Neutrophil (primary cell): ENCODE measurements around the gene TMEM59.

Experiments used
- H3K27ac ChIP-seq: fragments of 200-600 bp; sonication (generic); 2 replicates; pipeline ENCODE4 v1.5.1; 2016; ENCODE audit warnings: mild to moderate bottlenecking, moderate library complexity
- H3K27me3 ChIP-seq: fragments of 200-600 bp; sonication (generic); 2 replicates; pipeline ENCODE4 v1.6.0; 2016; ENCODE audit warnings: mild to moderate bottlenecking
- H3K36me3 ChIP-seq: fragments of 200-600 bp; sonication (generic); 2 replicates; pipeline ENCODE4 v1.5.1; 2017
- H3K4me1 ChIP-seq, 2 experiments: fragments of 200-600 bp in 1 of 2; sonication (generic) in 1 of 2; 1 replicate in 1 of 2; 2 replicates in 1 of 2; pipeline versions ENCODE4 v1.5.1 to v1.6.1; 2013 to 2016; ENCODE audit warnings: low read depth in 1 of 2, low read length in 1 of 2, mild to moderate bottlenecking in 1 of 2, moderate library complexity in 1 of 2; ENCODE audit not compliant: control insufficient read depth in 1 of 2, insufficient read depth in 1 of 2
- H3K4me3 ChIP-seq, 2 experiments: fragments of 200-600 bp in 1 of 2; sonication (generic) in 1 of 2; 1 replicate in 1 of 2; 2 replicates in 1 of 2; pipeline ENCODE4 v1.5.1; 2013 to 2016; ENCODE audit warnings: low read depth in 1 of 2, low read length in 1 of 2, mild to moderate bottlenecking in 1 of 2, moderate library complexity in 1 of 2
- H3K9me3 ChIP-seq: fragments of 200-600 bp; sonication (generic); 2 replicates; pipeline ENCODE4 v1.5.1; 2016
- TF ChIP-seq, protein P1 (sequence below): fragments of 200-600 bp; sonication (generic); IDR thresholded peaks from 2 replicates; pipeline ENCODE4 v1.5.1; 2016; ENCODE audit warnings: antibody characterized with exemption

Gene TMEM59

DNA sequence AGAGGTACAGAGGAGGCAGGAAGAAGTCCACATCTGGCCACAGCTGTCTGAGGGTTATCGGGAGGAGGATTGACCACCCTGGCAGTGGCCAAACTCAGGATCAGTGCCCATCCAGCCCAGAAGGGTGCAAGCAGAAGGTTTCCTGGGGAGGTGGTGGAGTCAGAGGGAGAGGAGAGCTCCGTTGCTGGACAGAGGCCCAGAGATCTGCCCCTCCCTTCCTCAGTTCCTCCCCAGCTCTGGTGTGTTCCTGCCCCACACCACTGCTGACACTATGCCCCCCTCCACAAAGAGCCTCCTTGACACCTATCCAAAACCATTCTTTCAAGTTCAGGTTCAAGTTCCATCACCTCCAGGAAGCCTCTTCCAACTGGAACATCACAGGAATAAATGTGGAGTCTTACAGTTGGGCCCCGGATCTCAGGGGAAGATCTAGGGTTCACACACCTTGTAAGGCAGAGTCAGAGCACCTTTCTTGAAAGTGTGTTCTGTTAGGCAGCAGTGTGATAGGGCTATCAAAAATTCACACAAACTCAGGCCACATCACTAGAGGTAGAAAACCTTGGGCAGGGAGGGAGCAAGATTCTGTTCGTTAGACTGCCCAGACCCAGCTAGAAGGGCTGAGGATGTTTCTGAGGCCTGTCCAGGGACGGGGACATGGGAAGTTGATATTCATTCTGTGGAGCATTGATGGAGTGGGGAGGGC is 42.4 kb downstream of the TMEM59 start:
- Histone ChIP-seq H3K27ac (no peak overlapping the region), H3K4me3 (no peak overlapping the region), H3K9me3 (no peaks in the 10 kb centered on the region), H3K27me3 (no peaks in the 10 kb centered on the region), H3K36me3 (no peaks in the 10 kb centered on the region), H3K4me1 (no peaks in the 10 kb centered on the region)
- TF ChIP-seq, protein P1, sequence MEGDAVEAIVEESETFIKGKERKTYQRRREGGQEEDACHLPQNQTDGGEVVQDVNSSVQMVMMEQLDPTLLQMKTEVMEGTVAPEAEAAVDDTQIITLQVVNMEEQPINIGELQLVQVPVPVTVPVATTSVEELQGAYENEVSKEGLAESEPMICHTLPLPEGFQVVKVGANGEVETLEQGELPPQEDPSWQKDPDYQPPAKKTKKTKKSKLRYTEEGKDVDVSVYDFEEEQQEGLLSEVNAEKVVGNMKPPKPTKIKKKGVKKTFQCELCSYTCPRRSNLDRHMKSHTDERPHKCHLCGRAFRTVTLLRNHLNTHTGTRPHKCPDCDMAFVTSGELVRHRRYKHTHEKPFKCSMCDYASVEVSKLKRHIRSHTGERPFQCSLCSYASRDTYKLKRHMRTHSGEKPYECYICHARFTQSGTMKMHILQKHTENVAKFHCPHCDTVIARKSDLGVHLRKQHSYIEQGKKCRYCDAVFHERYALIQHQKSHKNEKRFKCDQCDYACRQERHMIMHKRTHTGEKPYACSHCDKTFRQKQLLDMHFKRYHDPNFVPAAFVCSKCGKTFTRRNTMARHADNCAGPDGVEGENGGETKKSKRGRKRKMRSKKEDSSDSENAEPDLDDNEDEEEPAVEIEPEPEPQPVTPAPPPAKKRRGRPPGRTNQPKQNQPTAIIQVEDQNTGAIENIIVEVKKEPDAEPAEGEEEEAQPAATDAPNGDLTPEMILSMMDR = no peak

DNA sequence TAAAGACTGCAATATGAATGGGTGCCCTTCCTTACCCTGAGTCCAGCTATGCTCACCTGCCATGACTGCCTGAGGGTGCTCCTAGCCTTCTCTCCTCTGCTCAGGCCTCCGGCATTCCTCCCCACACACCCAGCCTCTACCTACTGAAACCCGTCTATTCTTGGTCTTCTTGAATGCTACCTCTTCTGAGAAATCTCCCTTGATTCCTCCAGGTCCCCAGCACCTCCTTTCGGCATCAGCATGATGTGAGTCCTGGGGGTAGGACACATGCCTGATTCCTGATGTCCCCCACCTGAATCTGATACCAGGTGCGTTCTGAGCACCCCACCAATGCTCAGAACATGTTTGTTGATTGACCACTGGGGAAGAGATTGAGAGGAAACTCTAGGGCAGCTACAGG is 43.6 kb downstream of the TMEM59 start:
- TF ChIP-seq, protein P1 = no peak
- no peaks in the 10 kb centered on the region for H3K27me3 ChIP-seq

DNA sequence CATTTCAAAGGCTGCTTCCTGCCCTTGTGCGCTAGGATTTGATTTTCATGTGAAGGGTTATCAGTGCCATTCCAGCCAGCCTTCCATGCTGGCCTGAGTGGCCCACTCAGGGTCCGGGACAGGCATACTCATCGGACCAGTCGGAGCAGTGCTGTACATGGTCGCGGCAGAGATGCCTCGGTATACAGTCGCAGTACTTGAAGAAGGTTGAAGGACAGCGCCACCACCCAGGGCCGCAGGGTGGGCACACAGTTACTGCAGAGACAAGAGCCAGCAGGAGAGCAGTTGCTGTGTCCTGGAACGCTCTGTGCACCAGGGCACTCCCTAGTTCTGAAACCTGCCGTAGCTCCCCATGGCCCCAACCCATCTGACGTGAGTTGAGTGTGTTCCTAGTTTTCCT is 44.1 kb downstream of the TMEM59 start:
- TF ChIP-seq, protein P1 = no peak
- no peak overlapping the region for H3K4me3 ChIP-seq
- H3K27me3 ChIP-seq = no peaks in the 10 kb centered on the region
- no peaks in the 10 kb centered on the region for H3K4me1 ChIP-seq
- H3K9me3 ChIP-seq = no peaks in the 10 kb centered on the region
- no peaks in the 10 kb centered on the region for H3K36me3 ChIP-seq
- no peak overlapping the region for H3K27ac ChIP-seq

More for the DNA sequence above, 43.6 kb downstream of the TMEM59 start:
- Histone ChIP-seq H3K36me3 (no peaks in the 10 kb centered on the region), H3K4me3 (no peak overlapping the region), H3K4me1 (no peaks in the 10 kb centered on the region), H3K9me3 (no peaks in the 10 kb centered on the region), H3K27ac (no peak overlapping the region)

DNA sequence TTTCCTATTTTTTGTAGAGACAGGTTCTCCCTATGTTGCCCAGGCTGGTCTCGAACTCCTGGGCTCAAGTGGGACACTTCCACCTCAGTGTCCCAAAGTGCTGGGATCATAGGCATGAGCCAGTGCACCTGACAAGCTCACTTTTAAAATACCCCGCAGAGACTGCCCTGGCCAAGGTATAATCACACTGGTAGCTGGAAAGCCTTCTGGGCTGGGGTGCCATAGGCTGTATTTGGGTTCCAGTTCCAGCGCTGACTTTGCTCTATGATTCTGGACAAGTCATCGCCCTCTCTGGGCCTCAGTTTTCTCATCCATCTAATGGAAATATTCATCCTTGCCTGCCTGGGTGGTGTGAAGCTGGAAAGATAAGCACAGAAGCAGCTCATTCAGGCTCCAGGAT is 45.4 kb downstream of the TMEM59 start:
- no peak overlapping the region for H3K4me3 ChIP-seq
- no peaks in the 10 kb centered on the region for H3K9me3 ChIP-seq
- no peak overlapping the region for H3K27ac ChIP-seq
- no peaks in the 10 kb centered on the region for H3K36me3 ChIP-seq
- H3K27me3 ChIP-seq = no peaks in the 10 kb centered on the region
- TF ChIP-seq, protein P1 = no peak
- no peaks in the 10 kb centered on the region for H3K4me1 ChIP-seq

DNA sequence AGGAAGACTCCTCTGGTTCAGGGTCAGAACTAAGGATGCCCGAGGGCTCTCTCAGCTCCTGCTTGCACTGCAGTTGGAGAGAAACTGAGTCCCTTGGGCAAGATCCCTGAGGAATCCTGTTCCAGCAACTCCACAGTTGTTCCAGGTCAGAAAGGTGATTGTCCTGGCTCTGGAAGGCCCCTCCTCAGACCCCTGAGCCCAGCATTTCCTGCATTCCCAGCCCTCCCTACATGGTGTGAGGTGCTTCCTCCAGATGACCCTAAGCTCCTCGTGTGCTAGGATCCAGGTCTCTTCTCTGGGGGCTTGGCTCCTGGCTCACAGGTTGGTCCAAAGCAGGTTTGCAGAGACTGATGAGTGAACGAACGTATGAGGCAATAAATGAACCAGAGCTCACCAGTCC is 46.5 kb downstream of the TMEM59 start:
- no peaks in the 10 kb centered on the region for H3K4me1 ChIP-seq
- H3K27ac ChIP-seq = no peak overlapping the region
- H3K9me3 ChIP-seq = no peaks in the 10 kb centered on the region
- H3K36me3 ChIP-seq = no peaks in the 10 kb centered on the region
- TF ChIP-seq, protein P1 = no peak
- H3K4me3 ChIP-seq = no peak overlapping the region
- peaks cover 4% of the 10 kb centered on the region for H3K27me3 ChIP-seq
